ENCODE measurements around the gene EDN1. TPM values are rescaled to one million over a fixed set of nuclear protein-coding genes. Genes with fewer than 3 reads are reported as not detected.

The EDN1 gene
- total and polyA plus RNA-seq, 9 donors, result 2.1 to 4.1 (median 2.8) TPM

DNA sequence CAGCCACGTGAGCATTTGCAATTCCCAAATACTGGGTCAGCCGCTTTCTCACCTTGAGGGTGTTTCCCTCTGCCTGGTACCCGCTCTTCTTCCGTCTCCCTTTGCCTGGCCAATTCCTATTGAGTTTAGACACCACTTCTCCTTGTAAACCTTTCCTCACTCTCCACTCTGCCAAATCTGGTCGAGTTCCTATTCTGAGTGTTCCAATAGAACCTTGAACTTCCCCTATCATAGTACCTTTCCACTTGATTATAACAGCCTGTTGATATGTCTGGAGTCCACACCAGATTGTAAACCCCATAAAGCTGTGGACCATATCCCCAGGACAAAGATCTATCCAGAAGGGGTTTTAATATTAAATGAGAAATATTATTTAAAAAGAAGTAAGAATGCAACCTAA is 36.0 kb upstream of the EDN1 start:
- H3K4me1 ChIP-seq (ENCODE audit: control insufficient read depth, insufficient read depth, low read length), result no peaks in the 10 kb centered on the region
- no peaks in the 10 kb centered on the region for H3K9me3 ChIP-seq (replicated peaks; ENCODE audit: control insufficient read depth, low read depth, low read length)
- no peak for DNase-seq
- WGBS (ENCODE audit: insufficient coverage), result 88% methylated on average over 5 of the region's 5 CpGs
- H3K27ac ChIP-seq (ENCODE audit: low read length), result no peak overlapping the region
- no peaks in the 10 kb centered on the region for H3K36me3 ChIP-seq (ENCODE audit: control insufficient read depth, insufficient read depth, low read length)
- no peaks in the 10 kb centered on the region for H3K27me3 ChIP-seq (ENCODE audit: control insufficient read depth, insufficient read depth, low read length)
- H3K4me3 ChIP-seq (ENCODE audit: low read length), result no peak overlapping the region

DNA sequence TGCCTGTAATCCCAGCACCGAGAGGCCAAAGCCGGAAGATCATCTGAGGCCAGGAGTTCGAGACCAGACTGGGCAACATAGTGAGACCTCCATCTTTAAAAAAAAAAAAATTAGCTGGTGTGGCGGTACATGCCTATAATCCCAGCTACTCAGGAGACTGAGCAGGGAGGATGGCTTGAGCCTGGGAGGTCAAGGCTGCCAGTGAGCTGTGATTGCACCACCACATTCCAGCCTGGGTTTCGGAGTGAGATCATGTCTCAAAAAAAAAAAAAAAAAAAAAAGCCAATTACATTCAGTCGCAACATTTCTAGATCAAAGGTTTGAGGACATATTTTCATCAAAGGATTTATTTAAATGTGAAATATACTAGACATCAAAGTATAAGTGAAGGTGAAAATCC is 32.0 kb upstream of the EDN1 start:
- no peak overlapping the region for H3K27ac ChIP-seq (ENCODE audit: low read length)
- H3K9me3 ChIP-seq (replicated peaks; ENCODE audit: control insufficient read depth, low read depth, low read length), result no peaks in the 10 kb centered on the region
- H3K4me1 ChIP-seq (ENCODE audit: control insufficient read depth, insufficient read depth, low read length), result no peaks in the 10 kb centered on the region
- H3K36me3 ChIP-seq (ENCODE audit: control insufficient read depth, insufficient read depth, low read length), result no peaks in the 10 kb centered on the region
- DNase-seq, result no peak
- 92% methylated on average over 2 of the region's 6 CpGs for WGBS (ENCODE audit: insufficient coverage)
- no peaks in the 10 kb centered on the region for H3K27me3 ChIP-seq (ENCODE audit: control insufficient read depth, insufficient read depth, low read length)
- H3K4me3 ChIP-seq (ENCODE audit: low read length), result no peak overlapping the region

DNA sequence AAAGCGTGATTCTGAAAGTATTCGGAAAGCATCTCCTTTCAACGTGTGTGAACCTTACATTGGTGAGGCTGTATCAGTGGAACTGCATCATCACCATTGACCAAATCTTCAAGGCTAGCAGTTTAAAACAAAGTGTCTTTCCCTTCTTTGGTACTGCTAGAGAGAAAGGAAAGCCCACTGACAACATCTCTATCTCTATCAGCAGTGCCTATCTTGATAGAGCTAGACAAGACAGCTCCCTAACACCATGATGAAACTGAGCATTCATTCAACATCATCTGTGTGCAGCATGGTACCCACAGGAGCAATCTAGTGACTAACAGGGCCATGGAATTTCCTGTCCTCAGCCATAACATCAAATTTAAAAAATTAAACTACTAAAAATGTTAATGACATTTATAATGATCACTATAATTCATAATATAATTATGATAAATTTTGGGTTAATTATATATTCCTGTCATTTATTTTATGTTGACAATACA is 31.5 kb upstream of the EDN1 start:
- H3K36me3 ChIP-seq (ENCODE audit: control insufficient read depth, insufficient read depth, low read length), result no peaks in the 10 kb centered on the region
- H3K27me3 ChIP-seq (ENCODE audit: control insufficient read depth, insufficient read depth, low read length), result no peaks in the 10 kb centered on the region
- no peak overlapping the region for H3K4me3 ChIP-seq (ENCODE audit: low read length)
- WGBS (ENCODE audit: insufficient coverage), result no CpG with 5 or more reads among the region's 3 CpGs
- H3K27ac ChIP-seq (ENCODE audit: low read length), result no peak overlapping the region
- H3K9me3 ChIP-seq (replicated peaks; ENCODE audit: control insufficient read depth, low read depth, low read length), result no peaks in the 10 kb centered on the region
- DNase-seq, result no peak
- H3K4me1 ChIP-seq (ENCODE audit: control insufficient read depth, insufficient read depth, low read length), result no peaks in the 10 kb centered on the region

DNA sequence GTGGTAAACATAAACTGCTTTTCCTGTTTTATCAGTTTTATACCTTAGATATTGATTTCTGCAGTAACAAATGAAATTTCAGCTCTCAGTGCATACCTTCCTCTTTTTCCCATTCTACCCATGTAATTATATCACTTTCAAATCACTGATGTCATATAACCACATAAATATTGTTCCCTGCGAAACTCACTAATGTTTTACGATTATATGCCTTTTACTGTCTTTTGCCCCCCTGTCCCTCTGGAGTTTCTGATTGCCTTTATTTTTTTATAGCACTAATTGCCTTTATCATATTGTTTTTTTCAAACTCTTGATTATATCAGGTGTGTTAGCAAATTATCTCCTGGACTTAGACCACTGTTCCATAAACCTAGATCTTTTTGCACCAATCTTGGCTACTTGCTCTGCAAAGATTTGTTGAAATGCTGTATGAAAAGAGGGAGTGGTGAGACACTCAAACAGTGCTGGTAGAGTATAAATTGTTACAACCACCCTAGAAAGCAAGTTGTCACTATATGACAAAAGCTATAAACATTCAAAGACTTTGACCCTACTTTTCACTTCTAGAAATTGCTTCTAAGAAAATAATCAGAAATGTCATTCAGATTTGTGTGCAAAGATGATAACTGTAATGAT is 29.6 kb upstream of the EDN1 start:
- Histone ChIP-seq H3K9me3 (replicated peaks; ENCODE audit: control insufficient read depth, low read depth, low read length) (no peaks in the 10 kb centered on the region), H3K27me3 (ENCODE audit: control insufficient read depth, insufficient read depth, low read length) (no peaks in the 10 kb centered on the region), H3K4me3 (ENCODE audit: low read length) (no peak overlapping the region), H3K4me1 (ENCODE audit: control insufficient read depth, insufficient read depth, low read length) (no peaks in the 10 kb centered on the region), H3K27ac (ENCODE audit: low read length) (no peak overlapping the region), H3K36me3 (ENCODE audit: control insufficient read depth, insufficient read depth, low read length) (no peaks in the 10 kb centered on the region)
- WGBS (ENCODE audit: insufficient coverage), result no CpG with 5 or more reads among the region's 2 CpGs
- DNase-seq, result no peak

DNA sequence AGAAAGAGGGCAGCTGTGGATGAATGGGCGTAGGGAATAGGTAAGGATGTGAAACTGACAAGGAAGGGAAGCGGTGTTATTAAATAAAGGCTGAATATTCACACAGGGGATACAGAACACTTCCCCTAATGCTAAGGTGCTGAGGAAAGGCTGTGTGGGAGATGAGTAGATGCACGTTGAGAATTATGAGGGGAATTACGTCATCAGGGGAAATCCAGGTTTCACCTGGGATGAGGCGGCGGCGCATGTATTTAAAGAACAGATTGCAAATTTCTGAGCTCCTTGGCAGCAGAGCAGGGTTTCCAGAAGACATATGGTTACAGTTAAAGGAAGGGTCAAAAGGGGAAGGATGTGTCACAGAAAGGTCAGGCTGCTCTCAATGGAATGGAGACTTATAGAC is 28.7 kb upstream of the EDN1 start:
- no peak for DNase-seq
- no peaks in the 10 kb centered on the region for H3K9me3 ChIP-seq (replicated peaks; ENCODE audit: control insufficient read depth, low read depth, low read length)
- no peak overlapping the region for H3K4me3 ChIP-seq (ENCODE audit: low read length)
- H3K36me3 ChIP-seq (ENCODE audit: control insufficient read depth, insufficient read depth, low read length), result no peaks in the 10 kb centered on the region
- H3K4me1 ChIP-seq (ENCODE audit: control insufficient read depth, insufficient read depth, low read length), result no peaks in the 10 kb centered on the region
- H3K27ac ChIP-seq (ENCODE audit: low read length), result no peak overlapping the region
- no peaks in the 10 kb centered on the region for H3K27me3 ChIP-seq (ENCODE audit: control insufficient read depth, insufficient read depth, low read length)
- 28% methylated on average over 6 of the region's 7 CpGs for WGBS (ENCODE audit: insufficient coverage)

DNA sequence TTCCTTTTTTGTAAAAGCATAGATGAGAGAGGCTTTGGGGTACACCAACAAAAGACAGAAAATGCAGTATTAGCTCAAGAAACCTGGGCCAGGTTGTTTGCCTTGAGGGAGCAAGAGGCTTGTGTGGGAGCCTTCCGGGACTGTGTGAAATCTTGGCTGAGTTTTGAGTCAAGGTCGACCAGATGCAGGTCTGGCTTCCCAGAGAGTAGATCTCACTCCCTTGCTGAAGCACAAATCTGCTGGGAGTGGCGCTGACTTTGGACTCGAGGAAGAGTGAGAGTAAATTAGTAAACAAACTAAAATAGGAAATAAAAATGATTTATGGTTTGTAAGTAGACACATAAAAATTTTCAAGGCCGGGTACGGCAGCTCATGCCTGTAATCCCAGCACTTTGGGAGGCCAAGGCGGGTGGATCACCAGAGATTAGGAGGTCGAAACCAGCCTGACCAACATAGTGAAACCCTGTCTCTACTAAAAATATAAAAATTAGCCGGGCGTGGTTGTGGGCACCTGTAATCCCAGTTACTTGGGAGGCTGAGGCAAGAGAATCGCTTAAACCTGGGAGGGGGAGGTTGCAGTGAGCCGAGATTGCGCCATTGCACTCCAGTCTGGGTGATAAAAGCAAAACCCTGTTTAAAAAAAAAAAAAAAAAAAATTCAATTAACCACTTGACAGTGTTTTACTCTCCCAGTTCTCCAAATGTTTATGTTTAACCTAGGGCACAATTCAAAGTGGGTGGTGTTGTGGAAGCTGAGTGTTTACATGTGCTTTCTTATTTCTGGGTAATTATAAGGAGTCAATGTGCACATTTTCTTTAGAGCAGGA is 27.7 kb upstream of the EDN1 start:
- Histone ChIP-seq H3K9me3 (replicated peaks; ENCODE audit: control insufficient read depth, low read depth, low read length) (no peaks in the 10 kb centered on the region), H3K4me1 (ENCODE audit: control insufficient read depth, insufficient read depth, low read length) (no peaks in the 10 kb centered on the region), H3K27me3 (ENCODE audit: control insufficient read depth, insufficient read depth, low read length) (no peaks in the 10 kb centered on the region), H3K27ac (ENCODE audit: low read length) (no peak overlapping the region), H3K36me3 (ENCODE audit: control insufficient read depth, insufficient read depth, low read length) (no peaks in the 10 kb centered on the region), H3K4me3 (ENCODE audit: low read length) (no peak overlapping the region)
- WGBS (ENCODE audit: insufficient coverage), result 50% methylated on average over 1 of the region's 13 CpGs
- no peak for DNase-seq

DNA sequence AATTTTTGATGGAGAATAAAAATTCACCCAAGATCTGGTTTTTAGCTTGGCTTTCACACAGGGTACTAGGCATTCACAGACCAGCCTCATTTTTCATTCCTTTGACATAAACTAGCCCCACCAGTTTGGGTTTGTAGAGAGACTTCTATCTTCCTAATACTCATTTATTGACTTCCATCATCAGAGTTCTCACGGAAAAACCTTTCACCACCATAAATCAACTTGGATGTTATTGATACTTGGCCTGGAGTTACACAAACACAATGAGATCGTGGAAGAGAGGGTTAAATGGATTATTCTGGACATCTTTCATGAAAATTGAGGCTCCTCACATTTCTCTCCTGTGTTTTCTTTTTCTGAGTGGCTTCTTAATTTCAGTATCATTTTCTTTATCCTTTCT is 26.8 kb upstream of the EDN1 start:
- no peak overlapping the region for H3K4me3 ChIP-seq (ENCODE audit: low read length)
- WGBS (ENCODE audit: insufficient coverage), result no CpG with 5 or more reads among the region's 2 CpGs
- DNase-seq, result no peak

DNA sequence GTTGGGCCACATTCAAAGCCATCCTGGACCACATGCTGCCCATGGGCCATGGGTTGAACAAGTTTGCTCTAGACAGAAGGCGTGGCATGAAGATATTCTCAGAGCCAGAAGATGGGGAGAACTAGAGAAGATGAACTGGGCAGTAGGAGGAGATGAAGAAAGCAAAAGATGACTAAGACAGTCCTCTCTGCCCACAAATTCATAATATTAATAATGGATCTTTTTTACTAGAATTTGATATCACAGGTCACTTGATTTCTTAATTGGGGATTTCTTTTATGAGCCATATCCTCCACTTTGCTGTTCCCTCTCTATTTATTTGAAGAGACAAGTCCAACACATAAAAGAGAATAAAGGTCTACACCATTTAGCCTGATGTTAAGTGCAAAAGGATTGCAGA is 25.5 kb upstream of the EDN1 start:
- H3K36me3 ChIP-seq (ENCODE audit: control insufficient read depth, insufficient read depth, low read length), result no peaks in the 10 kb centered on the region
- DNase-seq, result no peak
- H3K9me3 ChIP-seq (replicated peaks; ENCODE audit: control insufficient read depth, low read depth, low read length), result no peaks in the 10 kb centered on the region
- WGBS (ENCODE audit: insufficient coverage), result no CpG with 5 or more reads among the region's 1 CpG
- H3K4me1 ChIP-seq (ENCODE audit: control insufficient read depth, insufficient read depth, low read length), result no peaks in the 10 kb centered on the region
- H3K27me3 ChIP-seq (ENCODE audit: control insufficient read depth, insufficient read depth, low read length), result no peaks in the 10 kb centered on the region
- H3K27ac ChIP-seq (ENCODE audit: low read length), result no peak overlapping the region
- no peak overlapping the region for H3K4me3 ChIP-seq (ENCODE audit: low read length)

More for the DNA sequence above, 26.8 kb upstream of the EDN1 start:
- no peak overlapping the region for H3K27ac ChIP-seq (ENCODE audit: low read length)
- H3K27me3 ChIP-seq (ENCODE audit: control insufficient read depth, insufficient read depth, low read length), result no peaks in the 10 kb centered on the region
- no peaks in the 10 kb centered on the region for H3K9me3 ChIP-seq (replicated peaks; ENCODE audit: control insufficient read depth, low read depth, low read length)
- no peaks in the 10 kb centered on the region for H3K4me1 ChIP-seq (ENCODE audit: control insufficient read depth, insufficient read depth, low read length)
- no peaks in the 10 kb centered on the region for H3K36me3 ChIP-seq (ENCODE audit: control insufficient read depth, insufficient read depth, low read length)

DNA sequence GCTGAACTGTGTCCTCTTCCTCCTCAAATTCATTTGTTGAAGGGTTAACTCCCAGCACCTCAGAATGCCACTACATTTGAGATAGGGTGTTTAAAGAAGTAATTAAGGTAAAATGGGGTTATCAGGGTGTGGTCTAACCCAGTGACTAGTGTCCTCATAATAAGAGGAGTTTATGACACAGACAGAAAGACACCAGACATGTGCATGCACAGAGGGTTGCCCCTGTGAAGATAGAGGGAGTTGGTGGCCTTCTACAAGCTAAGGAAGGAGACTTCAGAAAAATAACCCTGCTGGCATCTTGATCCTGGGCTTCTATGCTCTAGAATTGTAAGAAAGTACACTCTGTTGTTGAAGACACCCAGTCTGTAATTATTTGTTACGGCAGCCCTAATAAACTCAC is 24.9 kb upstream of the EDN1 start:
- Histone ChIP-seq H3K4me3 (ENCODE audit: low read length) (no peak overlapping the region), H3K9me3 (replicated peaks; ENCODE audit: control insufficient read depth, low read depth, low read length) (no peaks in the 10 kb centered on the region), H3K27ac (ENCODE audit: low read length) (no peak overlapping the region), H3K36me3 (ENCODE audit: control insufficient read depth, insufficient read depth, low read length) (no peaks in the 10 kb centered on the region), H3K27me3 (ENCODE audit: control insufficient read depth, insufficient read depth, low read length) (no peaks in the 10 kb centered on the region), H3K4me1 (ENCODE audit: control insufficient read depth, insufficient read depth, low read length) (no peaks in the 10 kb centered on the region)
- DNase-seq, result no peak
- no CpG with 5 or more reads among the region's 1 CpG for WGBS (ENCODE audit: insufficient coverage)

DNA sequence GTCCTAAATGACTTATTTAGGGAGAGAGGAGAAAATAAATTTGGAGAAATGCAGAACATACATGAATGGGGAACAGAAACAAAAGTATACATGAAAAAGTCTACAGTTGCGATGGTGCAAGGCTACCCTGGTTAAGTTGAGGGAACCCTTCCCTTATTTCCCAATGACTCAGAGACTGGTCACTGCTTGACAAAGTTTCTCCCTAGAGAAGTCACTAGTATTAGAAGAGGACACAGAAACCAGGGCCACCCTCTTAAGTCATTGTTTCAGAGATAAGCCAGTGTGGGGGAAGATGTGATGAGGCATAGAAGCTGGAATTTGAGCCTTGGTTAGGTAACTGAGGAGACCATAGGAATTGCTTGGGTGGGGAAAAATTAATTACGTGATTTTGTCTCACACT is 24.4 kb upstream of the EDN1 start:
- Histone ChIP-seq H3K27ac (ENCODE audit: low read length) (no peak overlapping the region), H3K4me1 (ENCODE audit: control insufficient read depth, insufficient read depth, low read length) (no peaks in the 10 kb centered on the region), H3K27me3 (ENCODE audit: control insufficient read depth, insufficient read depth, low read length) (no peaks in the 10 kb centered on the region), H3K36me3 (ENCODE audit: control insufficient read depth, insufficient read depth, low read length) (no peaks in the 10 kb centered on the region), H3K4me3 (ENCODE audit: low read length) (no peak overlapping the region), H3K9me3 (replicated peaks; ENCODE audit: control insufficient read depth, low read depth, low read length) (no peaks in the 10 kb centered on the region)
- peak; percentile 36 for DNase-seq
- no CpG with 5 or more reads among the region's 2 CpGs for WGBS (ENCODE audit: insufficient coverage)

Data from muscle of leg (tissue), 11 donors.